GM12873 (cell line): Measurements from ENCODE around the gene ORM1.

Experiments used
- TF ChIP-seq, protein P1 (sequence below): IDR thresholded peaks from 2 replicates; pipeline ENCODE4 v1.5.1; 2012; ENCODE audit warnings: low read depth, mild to moderate bottlenecking, moderate library complexity, low read length, control low read depth; ENCODE audit not compliant: insufficient read depth; ENCODE audit errors: missing control alignments

ORM1 gene

DNA sequence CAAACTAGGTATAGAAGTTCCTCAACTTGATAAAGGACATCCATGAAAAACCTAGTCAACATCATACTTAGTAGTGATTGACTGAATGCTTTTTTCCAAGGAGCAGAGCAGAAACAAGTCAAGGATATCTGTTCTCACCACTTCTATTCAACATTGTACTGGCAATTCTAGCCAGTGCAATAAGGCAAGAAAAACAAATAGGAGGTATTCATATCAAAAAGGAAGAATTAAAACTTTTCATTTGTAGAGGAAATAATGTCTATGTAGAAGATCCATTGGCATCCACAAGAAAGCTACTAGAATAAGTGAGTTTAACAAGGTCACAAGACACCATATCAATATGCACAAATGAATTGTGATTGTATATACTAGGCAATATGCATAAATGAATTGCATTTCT lies 28.2 kb upstream of the ORM1 start:
- TF ChIP-seq, protein P1, sequence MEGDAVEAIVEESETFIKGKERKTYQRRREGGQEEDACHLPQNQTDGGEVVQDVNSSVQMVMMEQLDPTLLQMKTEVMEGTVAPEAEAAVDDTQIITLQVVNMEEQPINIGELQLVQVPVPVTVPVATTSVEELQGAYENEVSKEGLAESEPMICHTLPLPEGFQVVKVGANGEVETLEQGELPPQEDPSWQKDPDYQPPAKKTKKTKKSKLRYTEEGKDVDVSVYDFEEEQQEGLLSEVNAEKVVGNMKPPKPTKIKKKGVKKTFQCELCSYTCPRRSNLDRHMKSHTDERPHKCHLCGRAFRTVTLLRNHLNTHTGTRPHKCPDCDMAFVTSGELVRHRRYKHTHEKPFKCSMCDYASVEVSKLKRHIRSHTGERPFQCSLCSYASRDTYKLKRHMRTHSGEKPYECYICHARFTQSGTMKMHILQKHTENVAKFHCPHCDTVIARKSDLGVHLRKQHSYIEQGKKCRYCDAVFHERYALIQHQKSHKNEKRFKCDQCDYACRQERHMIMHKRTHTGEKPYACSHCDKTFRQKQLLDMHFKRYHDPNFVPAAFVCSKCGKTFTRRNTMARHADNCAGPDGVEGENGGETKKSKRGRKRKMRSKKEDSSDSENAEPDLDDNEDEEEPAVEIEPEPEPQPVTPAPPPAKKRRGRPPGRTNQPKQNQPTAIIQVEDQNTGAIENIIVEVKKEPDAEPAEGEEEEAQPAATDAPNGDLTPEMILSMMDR = no peak

DNA sequence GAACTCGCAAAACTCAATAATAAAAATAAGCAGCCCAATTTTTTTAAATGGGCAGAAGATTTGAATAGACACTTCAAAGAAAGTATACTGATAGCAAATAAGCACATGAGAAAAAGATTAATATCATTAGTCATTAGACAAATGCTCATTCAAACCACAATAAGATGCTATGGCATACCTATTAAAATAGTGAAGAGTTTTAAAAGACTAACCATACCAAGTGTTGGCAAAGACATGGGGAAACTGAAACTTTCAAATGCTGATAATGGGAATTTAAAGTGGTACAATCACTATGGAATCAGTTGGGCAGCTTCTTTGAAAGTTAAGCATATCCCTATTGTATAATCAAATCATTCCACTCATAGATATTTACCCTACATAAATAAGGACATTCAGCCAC lies 26.6 kb upstream of the ORM1 start:
- TF ChIP-seq, protein P1 = no peak

DNA sequence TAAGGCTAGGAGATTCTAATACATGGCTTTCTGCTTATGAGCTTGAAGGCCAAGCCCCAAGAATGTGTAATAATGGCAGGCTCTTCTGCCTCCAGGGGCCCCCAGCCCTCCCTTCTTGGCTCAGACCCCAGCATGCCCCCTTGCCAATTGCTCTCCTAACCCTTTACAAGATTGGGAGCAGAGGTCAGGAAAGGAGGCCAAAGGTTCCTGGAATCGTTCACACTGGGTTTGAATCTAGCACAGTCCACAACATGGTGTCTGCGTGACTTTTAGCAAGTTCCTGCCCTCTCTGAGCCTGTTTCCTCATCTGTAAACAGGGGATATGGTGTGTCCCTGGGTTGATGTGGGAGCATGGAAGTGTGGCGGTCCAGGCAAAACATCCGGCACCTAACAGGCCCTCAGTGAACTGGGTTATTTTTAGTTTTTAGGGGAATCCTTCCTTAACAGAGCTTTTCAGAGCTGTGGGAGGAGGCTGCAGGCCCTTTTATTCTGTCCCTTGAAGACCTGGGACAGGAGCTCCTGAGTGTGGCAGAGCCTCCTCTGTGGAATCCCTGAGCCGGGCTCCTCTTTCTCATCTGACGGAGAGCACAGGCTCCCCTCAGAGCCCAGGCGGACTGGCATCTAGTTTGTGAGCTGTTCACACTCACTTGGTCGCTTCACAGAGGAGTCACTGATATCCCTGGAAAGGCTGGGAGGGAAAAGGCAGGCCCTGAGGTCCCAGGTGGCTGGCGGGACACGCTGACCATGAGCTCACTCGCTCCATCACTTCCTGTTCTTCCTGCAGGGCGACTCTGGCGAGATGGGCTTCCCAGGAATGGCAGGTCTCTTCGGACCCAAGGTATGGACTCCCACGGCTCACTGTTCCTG lies 23.4 kb upstream of the ORM1 start:
- TF ChIP-seq, protein P1 = no peak

DNA sequence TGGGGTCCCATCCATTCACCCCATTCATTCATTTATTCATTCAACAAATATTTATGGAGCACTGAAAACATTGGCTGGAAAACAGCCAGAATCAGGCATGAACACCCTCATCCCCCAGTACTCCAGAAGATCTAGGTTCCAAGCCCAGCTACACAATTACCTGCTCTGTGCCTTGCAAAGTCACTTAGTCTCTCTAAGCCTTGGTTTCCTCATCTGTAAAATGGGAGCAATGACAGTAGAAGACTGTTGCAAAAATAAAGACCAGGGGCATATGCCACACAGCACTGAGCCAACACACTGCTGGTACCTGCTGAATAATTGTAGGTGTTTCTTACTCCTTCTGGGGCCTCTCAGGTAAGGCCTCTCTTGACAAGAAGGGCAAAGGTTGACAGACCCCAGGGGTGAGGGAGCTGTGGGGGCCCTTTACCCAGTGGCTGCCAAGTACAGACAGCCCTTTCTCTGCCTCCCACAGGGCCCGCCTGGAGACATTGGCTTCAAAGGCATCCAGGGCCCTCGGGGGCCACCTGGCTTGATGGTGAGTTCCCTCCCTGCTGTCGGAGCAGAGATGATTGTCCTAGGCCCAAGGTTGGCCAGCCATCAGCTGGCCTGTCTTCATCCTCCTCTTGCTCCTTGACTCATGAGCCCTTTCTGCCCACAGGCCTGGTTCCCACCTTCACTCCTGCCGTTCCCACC lies 22.6 kb upstream of the ORM1 start:
- TF ChIP-seq, protein P1 = no peak

DNA sequence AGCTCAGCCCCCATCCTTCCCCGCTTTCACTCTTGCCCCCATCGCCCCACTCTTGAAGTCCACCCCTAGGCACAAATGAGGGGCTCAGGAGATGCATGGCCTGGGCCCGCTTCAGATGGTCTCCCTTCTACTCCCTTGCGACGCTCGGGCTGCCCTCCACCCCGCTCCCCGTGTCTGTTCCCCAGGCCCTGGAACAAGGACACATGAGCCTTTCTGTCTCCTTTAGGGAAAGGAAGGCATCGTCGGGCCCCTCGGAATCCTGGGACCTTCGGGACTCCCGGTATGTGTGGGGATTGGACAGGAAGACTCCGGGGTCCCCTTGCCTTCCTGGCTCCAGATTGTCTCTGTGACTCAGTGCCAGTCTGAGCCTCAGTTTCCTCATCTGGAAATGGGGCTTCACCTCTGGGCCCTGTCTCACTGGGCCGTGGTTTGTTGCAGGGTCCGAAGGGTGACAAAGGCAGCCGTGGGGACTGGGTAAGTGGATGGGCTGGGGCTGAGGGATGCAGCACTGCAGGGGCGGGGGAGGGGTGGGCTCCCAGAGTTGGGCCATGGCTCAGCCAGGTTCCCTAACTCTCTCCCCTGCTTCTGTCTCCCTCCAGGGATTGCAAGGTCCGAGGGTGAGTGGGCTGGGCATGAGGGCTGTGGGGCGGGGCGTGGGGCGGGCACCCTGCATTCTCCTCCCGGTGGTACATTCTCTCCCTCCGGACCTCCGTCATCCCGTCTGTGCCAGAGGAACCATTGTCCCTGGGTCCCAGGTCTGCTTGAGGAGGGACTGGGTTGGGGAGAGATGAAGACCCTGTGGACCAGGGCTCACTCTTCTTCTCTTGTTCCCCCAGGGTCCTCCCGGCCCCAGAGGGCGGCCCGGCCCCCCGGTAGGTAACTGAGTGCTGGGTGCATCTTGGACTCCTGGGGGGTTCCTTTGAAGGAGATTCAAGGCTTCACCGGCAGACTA lies 21.8 kb upstream of the ORM1 start:
- TF ChIP-seq, protein P1 = no peak

DNA sequence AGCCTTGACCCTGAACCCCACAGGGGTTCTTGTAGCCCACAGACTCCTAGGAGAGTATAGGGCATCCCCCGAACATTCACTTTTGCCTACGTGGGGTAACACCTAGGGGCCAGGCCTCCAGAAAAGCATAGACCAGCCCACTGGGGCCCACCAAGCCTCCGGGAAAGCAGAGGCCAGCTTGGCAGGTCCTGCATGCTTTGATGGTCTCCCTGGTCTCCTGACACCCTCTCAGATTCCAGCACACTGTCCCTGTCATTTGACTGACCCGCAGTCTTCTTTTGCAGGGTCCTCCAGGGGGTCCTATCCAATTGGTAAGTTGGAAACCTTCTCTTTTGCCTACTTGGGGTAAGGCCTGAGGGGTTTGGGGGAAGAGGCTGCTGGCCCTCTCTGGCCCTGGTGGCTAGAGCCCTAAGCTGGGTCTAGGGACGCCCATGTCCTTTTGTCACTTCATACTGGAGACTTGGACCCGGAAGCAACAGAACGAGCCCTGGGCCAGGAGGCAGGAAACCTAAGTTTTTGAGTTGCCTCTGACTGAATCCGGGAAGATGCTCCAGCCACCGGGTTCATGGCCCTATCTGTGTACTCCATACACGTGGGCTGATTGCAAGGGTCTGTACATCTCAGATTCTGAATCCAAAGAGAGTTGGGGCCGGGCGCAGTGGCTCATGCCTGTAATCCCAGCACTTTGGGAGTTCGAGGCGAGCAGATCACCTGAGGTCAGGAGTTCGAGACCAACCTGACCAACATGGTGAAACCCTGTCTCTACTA lies 20.9 kb upstream of the ORM1 start:
- TF ChIP-seq, protein P1 = no peak
